Cardiac muscle cell (in vitro differentiated cells and primary cell): ENCODE measurements around the gene CPN1. TPM values are rescaled to one million over a fixed set of nuclear protein-coding genes. Genes with fewer than 3 reads are reported as not detected.

Experiments
- DNase-seq, 2 donors: peaks; one replicate each; pipeline versions ENCODE4 v3.0.0 to v3.0.0-alpha.2; 2010 to 2017; ENCODE audit warnings: low read depth in 1 of 2, low spot score in 1 of 2
- H3K27ac ChIP-seq: fragments of 200-600 bp; sonication (generic); 2 replicates; pipeline ENCODE4 v1.5.1; 2016
- H3K27me3 ChIP-seq: fragments of 200-600 bp; sonication (generic); 2 replicates; pipeline ENCODE4 v1.6.0; 2016; ENCODE audit warnings: control low read depth
- H3K36me3 ChIP-seq: fragments of 200-600 bp; sonication (generic); 2 replicates; pipeline ENCODE4 v1.5.1; 2016; ENCODE audit warnings: control low read depth
- H3K4me1 ChIP-seq: fragments of 200-600 bp; sonication (generic); 2 replicates; pipeline ENCODE4 v1.8.1; 2017; ENCODE audit warnings: low read depth, mild to moderate bottlenecking, mixed run types
- H3K4me3 ChIP-seq: fragments of 200-600 bp; sonication (generic); 2 replicates; pipeline ENCODE4 v1.5.1; 2016; ENCODE audit warnings: mild to moderate bottlenecking
- H3K9me3 ChIP-seq: fragments of 200-600 bp; sonication (generic); 2 replicates; pipeline ENCODE4 v1.5.1; 2017; ENCODE audit warnings: low read depth, mild to moderate bottlenecking, control low read depth
- CTCF ChIP-seq: IDR thresholded peaks from 2 replicates; pipeline ENCODE4 v1.5.1; 2012; ENCODE audit warnings: low read depth, mild to moderate bottlenecking, low read length
- polyA plus RNA-seq: library from polyadenylated mRNA; unstranded; fragments of >200 nt; fragmentation: Nextera tagmentation; extraction: Ambion mirVana; gene quantifications from 2 replicates; pipeline ENCODE4 v1.2.1, GENCODE V29; 2016
- total RNA-seq: library from RNA; depleted of rRNA; stranded (reverse); fragments of >200 nt; gene quantifications from 2 replicates; pipeline ENCODE4 v1.2.3, GENCODE V29; 2016

Gene CPN1
- total and polyA plus RNA-seq, 2 experiments from 2014 or later: not detected

- Histone ChIP-seq H3K36me3 (no peaks in the 10 kb centered on the region), H3K27ac (no peak overlapping the region), H3K4me1 (no peaks in the 10 kb centered on the region), H3K9me3 (no peaks in the 10 kb centered on the region), H3K4me3 (no peak overlapping the region), H3K27me3 (no peaks in the 10 kb centered on the region)
- TF ChIP-seq CTCF: no peak
- no peak for DNase-seq
Observed at GRCh38 chr10:100075426-100076220, 6.0 kb downstream of the CPN1 start.

GRCh38 chr10:100072514-100072913, 9.2 kb downstream of the CPN1 start:
- H3K27me3 ChIP-seq: no peaks in the 10 kb centered on the region
- H3K4me3 ChIP-seq: no peak overlapping the region
- no peak overlapping the region for H3K27ac ChIP-seq
- no peak for DNase-seq
- no peak for TF ChIP-seq CTCF
- no peaks in the 10 kb centered on the region for H3K36me3 ChIP-seq
- H3K9me3 ChIP-seq: no peaks in the 10 kb centered on the region
- no peaks in the 10 kb centered on the region for H3K4me1 ChIP-seq

- no peak overlapping the region for H3K4me3 ChIP-seq
- no peak overlapping the region for H3K27ac ChIP-seq
- H3K27me3 ChIP-seq: no peaks in the 10 kb centered on the region
- no peak for TF ChIP-seq CTCF
- H3K4me1 ChIP-seq: no peaks in the 10 kb centered on the region
- no peaks in the 10 kb centered on the region for H3K36me3 ChIP-seq
- no peaks in the 10 kb centered on the region for H3K9me3 ChIP-seq
- DNase-seq: no peak
Observed at GRCh38 chr10:100071529-100071928, 10.1 kb downstream of the CPN1 start.

- Histone ChIP-seq H3K9me3 (no peaks in the 10 kb centered on the region), H3K4me1 (no peaks in the 10 kb centered on the region), H3K4me3 (no peak overlapping the region), H3K36me3 (no peaks in the 10 kb centered on the region), H3K27ac (no peak overlapping the region), H3K27me3 (no peaks in the 10 kb centered on the region)
- DNase-seq: peak in 1 of 2 donors; percentile 6
- TF ChIP-seq CTCF: no peak
Observed at GRCh38 chr10:100067466-100067865, 14.2 kb downstream of the CPN1 start.

GRCh38 chr10:100065084-100065660, 16.5 kb downstream of the CPN1 start:
- no peak for TF ChIP-seq CTCF
- no peaks in the 10 kb centered on the region for H3K9me3 ChIP-seq
- no peak overlapping the region for H3K27ac ChIP-seq
- H3K4me1 ChIP-seq: no peaks in the 10 kb centered on the region
- H3K4me3 ChIP-seq: no peak overlapping the region
- no peaks in the 10 kb centered on the region for H3K36me3 ChIP-seq
- H3K27me3 ChIP-seq: no peaks in the 10 kb centered on the region
- DNase-seq: no peak
